ENCODE data around the gene IL17RD.

Gene IL17RD

DNA sequence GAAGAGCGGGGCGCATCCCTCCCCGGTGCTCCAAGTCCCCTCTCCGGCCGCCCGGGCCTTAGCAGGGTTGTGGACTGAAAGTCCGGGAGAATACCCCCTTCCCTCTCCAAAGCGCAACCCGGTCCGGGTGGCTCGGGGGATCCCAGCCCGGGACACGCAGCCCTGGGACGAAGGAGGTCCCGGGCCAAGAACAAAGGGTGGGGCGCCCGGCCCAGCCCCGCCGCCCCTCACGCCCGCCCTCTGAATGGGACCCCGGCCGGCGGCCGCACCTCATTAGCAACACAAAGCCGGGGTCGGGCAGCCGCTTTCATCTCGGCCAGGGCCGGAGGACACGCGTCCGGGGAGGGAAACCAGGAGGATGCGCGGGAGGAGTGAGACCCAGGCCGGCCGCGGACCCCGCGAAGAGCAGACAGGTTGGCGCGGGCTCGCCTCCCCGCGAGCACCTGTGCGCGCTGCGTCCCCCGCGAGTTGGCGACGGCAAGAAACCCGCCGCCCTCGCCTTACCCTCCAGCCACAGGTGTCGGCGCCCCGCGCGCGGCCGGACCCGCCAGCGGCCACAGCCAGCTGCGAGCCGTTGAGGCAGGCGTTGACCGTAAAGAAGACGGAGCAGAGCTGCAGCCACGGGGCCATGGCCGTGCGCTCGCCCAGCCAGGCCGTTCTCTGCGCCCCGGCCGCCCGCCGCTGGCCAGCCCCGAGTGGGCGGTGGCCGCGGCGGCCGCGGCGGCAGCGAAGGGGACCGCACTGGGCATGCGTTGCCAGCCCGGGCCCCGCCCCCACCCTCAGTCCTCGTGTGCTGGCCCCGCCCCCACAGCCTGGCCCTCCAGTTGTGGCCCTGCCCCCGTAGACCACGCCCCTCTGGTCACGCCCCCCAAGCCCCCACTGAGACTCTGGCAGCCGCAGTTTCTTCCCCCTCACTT lies at the start of gene IL17RD:
TSS of gene IL17RD (minus strand) at position 697 of the 917 bp plus-strand sequence. CDS start at position 630, 67 bp downstream.
- peak; percentile 35 to 58 for DNase-seq

DNA sequence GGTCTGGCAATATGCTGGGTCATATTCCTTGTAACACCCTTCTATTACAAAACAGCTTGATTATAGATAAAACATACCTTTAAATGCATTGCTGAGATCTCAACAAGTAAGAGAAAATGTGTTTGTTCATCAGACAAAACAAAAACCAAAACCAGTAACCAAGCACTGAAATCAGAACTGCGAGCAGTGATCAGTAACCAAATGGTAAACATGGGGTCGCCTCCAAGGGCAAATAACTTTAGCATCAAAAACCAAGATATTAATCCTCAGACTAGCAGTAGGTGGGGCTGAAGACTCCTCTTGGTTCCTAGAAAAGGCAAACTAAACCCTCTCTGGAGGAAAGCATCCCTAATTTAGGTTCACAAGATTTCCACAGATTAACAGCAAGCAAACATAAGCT lies 41.3 kb upstream of the IL17RD start:
- no peak for DNase-seq

DNA sequence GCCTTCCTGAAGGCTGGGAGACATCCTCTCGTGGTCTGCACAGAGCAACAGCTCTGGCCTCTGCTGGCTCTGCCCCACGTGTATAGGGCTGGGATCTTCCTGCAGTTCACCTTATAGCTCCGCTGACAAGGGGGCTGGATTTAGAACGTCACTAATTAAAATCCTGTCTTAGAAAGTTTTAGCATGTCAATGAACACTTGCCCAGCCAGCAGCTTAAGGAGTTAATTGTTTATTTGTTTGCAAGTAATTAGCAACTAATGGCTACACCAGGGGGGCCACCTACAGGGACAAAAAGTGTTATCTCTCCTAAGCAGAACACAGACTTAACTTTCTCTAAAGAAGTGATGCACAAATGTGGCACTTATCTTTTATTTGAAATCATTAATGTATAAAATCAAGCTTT lies 34.7 kb upstream of the IL17RD start, which contains the start of gene HESX1:
TSS of gene HESX1 (minus strand) at position 84 of the 403 bp plus-strand sequence. CDS start at position 24, 60 bp downstream.
- DNase-seq = no peak

DNA sequence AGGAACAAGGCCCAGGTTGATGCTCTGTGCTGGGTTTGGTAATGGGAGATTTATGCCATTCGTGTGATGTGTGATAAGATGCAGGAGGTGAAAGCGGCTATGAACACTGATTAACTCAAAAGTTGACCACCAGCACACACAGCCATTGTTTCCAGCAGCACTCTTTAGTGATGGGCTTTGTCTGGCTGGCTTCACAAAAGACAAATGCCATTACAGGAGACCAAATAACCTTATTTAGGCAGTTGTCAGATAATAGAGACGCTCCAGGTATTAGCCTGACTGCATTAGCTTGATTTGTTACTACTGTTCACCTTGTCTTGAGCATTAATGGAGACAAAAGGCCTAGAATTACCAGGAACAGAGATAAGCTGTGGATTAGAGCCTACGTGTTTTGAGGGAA lies 29.5 kb upstream of the IL17RD start:
- no peak for DNase-seq

DNA sequence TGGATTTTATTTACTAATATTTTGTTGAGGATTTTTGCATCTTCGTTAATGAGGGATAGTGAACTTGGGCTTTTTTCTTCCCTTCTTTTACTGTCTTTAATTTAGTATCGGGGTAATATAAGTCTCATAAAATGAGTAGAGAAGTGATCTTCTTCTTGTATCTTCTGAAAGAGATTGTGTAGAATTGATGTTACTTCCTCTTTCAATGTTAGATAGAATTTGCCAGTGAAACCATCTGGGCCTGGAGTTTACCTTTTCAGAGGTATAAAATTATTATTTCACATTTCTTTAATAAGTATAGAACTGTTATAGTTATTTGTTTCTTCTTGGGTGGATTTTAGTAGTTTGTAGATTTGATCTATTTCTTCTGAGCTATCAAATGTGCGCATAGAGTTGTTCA lies 26.9 kb upstream of the IL17RD start:
- DNase-seq = no peak

DNA sequence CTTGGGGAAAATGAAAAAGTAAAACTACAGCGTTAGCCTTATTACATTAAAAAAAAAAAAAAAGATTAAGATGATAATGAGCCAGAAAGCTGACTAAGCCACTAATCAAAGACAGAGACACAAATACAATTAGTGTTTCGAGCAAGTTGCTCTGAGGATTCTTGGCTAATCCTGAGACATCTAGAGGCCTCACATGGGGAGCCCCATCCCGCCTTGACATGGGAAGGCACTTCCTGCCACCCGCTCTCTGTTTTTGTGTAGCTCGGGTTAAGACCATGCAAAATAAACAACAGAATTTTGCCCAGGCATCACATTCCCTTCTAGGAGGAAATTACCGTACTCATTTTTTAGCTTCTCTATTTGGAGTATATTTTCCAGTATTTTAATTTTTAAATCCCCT lies 19.4 kb upstream of the IL17RD start:
- DNase-seq = no peak

DNA sequence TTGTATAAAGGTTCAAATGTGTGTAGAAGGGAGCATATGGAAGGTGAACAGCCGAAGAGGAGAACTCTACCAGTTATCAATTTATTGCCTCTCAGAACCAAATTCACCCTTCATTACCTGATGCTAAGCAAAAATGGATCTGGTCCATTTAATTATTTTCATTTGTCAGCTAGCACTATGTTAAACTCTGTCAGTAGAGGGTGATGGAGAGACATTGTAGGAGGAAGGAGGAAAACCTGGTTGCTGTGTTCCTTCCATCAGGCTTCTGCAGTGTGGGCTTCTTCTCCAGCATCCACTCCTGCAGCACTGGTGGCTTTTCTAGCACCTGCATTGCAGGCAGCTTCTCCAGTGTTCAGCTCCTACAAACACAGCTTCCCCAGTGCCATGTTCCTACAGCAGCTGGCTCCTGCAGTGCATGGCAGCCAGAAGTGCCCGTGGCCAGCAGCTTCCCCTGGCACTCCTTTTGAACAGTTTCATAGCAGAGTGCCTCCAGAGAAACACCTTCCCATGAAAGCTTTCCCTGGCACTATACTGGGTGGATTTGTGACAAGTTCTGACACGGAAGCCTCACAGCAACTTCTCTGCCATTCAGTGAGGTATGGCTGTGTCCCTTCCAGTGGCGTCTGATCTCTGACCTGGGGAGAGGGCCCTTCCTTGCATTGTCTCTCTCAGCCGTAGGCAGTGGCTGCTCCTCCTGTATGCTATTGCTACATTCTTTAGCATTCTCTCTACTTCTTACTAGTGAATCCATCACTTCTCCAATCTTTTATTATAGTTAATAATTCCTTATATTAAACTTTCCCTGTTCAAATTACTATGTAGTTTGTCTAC lies 14.6 kb upstream of the IL17RD start:
- DNase-seq = no peak

DNA sequence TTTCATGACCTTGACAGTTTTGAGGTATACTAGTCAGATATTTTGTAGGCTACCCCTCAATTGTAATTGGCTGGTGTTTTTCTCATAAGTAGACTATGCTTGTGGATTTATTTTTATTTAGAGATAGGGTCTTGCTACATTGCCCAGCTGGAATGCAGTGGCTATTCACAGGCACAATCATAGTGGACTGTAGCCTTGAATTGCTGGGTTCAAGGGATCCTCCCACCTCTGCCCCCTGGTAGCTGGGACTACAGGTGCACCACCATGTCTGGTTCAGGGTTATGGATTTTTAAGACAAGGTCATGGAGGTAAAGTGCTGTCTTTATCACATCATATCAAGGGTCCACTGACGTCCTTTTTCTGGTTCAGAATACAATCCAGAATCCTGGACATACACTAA lies 10.9 kb upstream of the IL17RD start:
- no peak for DNase-seq

DNA sequence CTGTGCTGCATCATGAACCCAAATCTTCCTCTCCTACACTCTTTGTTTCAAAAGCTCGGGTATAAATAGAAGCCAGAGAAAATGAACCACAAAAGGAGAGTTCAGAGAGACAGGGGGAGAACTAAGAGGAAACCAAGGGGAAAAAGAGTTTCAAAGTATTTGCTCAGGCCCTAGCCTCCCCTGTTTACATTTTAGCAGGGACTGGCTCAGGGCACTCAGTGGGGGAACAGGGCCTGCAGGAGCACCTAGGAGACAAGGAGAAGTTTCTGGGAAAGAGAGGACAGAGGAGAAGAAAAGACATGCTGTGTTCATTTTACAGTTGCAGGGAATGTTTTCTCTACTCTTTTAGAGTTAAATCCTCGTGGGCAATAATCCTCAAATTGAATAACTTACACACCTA lies 8.5 kb upstream of the IL17RD start:
- no peak for DNase-seq

DNA sequence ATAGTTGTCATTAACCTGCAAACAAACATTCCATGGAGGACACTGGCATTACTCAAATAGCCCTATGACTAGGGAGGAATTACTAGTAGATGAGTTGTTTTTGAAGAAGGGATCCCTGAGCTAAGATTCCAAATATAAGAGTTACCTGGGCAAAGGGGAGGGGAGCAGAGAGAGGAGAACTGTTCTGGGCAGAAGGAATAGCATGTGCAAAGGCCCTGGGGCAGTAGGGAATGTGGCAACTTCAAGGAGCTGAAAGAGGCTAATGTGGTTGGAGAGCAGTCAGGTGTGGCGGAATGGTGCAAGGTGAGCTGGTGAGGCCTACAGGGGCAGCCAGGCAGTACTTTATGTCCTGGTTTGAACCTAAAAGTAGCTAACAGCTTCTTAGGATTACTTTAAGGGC lies 5.8 kb upstream of the IL17RD start:
- no peak for DNase-seq

DNA sequence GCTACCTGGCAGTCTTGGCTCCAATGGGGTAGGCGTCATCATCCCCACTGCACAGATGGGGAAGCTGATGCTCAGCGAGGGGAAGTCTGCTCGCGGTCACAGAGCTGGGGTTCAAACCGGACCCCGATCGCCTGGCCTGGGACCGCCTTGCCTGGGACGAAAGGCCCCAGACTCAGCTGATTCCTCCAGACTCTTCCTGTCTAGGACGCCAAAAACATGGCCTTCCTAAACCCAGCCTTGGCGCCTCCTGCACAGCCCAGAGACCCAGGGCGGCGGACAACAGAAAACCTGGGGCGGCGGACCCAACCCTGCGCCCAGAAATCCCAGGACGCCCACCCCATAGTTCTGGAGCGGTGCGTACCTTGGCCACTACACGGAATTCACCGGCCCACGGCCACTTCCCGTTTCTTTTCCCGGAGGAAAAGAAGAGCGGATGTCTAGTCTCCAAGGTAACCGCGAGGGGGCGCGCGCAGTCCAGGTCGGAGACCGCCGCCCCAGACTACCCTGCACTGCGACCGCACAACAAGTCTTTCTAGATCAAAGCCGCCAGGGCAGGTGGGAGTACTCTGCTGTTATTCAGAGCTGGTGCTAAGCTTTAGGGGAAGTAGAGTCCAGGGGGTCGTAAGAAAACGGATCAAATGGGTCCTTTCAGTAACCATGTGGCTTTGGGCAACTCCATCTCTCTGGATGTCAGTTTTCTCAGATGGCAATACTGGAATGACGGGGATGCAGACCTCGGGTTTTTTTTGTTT lies 4.9 kb upstream of the IL17RD start:
- peak; percentile 40 to 65 for DNase-seq

DNA sequence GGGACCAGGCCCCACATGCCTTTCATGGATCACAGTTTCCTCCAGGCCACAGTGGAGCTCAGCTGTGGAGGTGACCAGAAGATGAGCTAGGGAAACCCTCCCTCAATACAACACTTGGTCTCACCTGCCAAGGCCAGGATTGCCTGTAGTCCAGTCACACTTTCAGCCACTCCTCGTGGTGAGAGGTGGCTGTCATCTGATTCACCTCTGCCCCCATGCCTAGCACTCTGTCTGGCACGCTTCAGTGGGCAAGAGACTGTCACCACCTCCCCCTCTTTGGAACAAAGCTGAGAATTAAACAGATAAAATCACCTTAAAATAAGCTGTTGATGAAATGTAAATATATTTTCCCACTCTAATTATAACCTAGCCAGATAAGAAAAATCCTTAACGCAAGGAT lies 4.0 kb upstream of the IL17RD start:
- DNase-seq = no peak

DNA sequence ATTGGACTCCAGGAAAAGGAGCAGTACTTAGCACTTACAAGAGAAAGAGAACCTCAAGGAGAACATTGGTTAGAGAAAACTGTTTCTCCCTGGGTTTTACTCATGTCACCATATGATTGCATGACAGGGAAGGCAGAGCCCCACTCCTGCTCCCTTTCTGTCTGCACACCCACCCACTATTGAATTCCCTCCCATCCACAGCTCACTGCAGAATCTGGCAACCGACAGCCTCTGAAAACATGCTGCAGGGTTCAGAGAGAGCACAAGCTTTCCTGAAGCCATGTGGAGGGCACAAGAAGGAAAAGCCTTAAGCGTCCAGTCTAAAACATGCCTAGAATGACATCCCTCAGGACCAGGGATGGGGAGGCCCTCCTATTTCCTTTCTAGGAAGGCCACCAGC lies 3.0 kb upstream of the IL17RD start:
- DNase-seq = no peak

DNA sequence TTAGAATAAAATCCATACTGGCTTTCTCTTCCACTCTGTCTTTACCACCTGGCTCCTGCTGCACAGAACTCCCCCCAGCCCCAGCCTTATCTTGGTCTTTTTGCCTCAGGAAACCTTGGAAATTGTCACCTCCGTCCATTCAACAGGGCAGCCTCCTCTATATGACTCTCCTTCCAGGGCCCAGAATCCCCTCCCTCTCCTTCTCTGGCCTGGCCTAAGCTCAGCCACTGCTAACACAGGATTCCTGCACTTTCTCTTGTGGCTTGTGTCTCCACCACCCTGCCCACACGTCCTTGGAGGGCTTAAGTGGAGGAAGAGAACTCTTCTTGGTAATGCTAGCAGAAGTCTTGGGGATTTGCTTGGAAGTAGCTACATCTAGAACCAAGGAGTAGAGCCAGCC lies 1.5 kb upstream of the IL17RD start:
- no peak for DNase-seq

DNA sequence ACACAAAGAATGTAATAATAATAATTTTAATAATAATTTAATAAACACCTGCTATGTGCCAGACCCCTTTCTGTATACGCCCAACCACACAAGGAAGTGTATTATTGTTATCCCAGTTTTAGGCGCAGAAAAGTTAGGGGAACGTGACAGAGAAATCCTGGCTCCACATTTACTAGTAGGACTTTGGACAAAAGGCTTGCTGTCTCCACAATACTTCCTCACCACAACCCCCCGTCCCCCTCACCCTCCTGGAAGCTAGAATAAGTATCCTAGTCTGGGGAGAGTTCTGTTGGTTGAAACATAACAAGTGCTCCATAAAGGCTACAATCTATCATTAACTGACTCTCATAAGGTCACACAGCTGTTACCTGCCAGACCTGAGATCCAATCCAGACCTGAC lies 488 bp upstream of the IL17RD start:
- DNase-seq = no peak

DNA sequence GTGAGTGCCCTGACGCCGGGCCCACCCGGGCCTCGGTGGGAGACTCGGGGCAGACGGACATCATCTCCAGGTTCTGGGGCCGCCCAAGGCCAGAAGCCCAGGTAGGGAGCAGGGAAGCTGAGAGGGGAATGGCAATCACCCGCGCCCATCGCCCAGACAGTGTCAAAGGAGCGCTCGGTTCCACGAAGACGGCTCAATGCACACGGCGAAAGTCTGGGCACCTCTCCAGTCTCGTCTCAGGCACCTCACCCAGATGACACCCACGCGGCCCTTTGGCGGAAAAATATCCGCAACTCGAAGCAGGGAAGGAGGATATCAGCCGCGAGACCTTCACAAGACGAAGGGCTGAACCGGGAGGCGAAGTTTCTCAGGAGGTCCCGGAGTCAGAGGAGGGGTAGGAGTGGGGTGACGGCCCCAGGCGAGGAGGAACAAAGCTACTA lies 916 bp downstream of the IL17RD start:
- DNase-seq = peak in 1 of 2 experiments; percentile 13

DNA sequence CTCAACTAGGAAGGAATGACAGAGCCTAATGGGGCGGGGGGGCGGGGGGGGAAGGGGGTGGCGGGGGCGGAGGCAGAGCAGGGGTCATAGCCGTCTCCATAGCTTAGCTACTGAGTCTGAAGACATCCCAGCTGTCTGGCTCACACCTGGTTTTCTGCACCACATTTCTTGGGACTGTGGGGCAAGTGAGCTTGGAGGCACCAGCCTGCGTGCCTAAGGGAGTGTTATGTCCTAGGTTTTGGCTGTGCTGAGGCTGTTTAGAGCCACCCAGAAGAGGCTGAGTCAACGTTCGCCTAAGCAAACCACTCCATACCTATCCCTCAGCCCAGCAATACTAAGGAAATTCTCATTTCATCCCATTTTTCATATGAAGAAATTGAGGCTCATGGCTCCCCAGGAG lies 1.4 kb downstream of the IL17RD start:
- DNase-seq = no peak

DNA sequence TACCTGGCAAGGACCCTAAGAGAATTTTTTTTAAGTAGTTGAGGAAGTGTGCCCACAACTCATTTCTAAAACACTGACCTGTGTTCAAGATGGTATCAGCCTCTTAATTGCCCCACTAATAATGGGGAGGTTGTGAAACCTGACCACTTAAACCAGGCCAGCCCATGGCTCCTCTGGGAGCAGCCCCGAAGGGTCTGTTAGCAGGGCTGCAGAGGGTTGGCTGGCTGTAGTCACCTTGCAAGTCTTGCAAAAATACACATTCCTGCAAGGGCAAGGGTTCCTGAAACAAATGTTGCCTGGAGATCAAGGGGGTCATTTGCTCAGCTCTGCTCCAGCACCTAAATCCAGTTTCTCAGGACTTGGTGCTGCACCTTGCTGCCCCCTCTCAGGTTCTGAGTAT lies 3.2 kb downstream of the IL17RD start:
- DNase-seq = no peak

DNA sequence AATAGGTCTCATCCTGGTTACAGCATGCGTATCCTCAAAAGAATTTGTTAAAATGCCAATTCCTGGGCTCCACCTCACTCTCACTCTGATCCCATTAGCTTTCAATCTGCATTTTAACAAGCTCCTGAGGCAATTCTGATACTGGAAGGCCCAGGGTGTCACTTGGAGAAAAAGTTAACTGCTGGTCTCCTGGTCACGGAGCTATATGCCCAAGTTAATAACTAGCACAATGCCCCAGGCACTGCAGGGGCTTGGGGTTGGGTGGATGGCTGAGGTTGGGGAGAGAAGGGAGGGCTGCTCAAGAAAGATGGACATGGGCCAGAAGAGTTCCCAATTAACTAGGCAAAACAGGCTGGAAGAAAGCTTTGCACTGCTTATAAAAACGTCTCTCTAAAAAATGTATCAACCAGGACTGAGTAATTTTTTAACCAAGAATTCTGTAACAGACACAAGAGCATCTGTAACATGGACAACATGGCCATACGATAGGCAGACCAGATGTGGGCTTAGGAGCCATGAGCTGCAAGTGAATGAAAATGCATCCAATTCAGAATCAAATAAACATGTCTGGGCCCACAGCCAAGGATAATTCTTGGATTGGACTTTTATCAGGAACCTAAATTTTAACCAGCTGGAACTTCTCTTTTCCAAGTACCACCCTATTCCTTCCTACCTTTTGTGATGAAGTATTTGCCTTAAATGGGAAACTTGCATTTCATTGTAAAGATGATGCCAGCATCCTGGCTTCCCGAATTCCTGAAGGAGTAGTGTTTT lies 4.2 kb downstream of the IL17RD start:
- DNase-seq = no peak

DNA sequence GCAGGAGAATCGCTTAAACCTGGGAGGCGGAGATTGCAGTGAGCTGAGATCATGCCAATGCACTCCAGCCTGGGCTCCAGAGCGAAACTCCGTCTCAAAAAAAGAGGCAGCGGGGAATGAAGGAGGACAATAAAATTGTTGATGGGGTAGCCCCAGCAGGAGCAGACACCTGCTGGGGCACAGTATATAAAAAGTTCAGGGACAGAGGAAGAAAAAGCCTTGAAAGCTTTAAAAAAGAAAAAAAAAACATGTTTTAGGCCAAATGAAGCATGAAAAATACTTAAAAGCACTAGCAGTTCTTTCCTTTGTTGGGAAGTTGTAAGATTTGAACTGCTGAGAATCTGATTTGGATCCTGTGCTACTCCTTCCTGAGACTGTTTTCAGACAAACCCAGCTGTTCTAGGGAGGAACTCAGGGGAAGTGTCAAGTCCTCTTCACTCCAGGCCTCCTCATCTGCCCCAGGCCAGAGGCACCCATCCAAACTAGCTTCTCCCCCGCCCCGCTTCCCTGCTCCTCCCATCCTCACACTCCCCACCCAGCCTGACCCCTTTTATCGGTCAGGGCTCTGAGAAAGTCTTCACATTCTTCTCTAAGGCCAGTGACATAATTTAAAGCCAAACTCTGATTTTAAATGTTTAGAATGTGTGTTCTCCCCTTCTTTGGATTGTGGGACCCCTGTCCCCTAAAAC lies 4.9 kb downstream of the IL17RD start:
- DNase-seq = no peak
